Fibroblast of the aortic adventitia (primary cell): ENCODE measurements around the gene FN1. TPM values are rescaled to one million over a fixed set of nuclear protein-coding genes. Genes with fewer than 3 reads are reported as not detected.

Experiments used
- DNase-seq: peaks from one replicate; pipeline ENCODE4 v3.0.0-alpha.2; 2010; ENCODE audit warnings: low read depth
- H3K4me3 ChIP-seq: 2 replicates; pipeline ENCODE4 v1.5.1; 2011; ENCODE audit warnings: low read depth, mild to moderate bottlenecking, control low read depth, low read length, moderate library complexity
- total RNA-seq: library from RNA; depleted of rRNA; stranded (reverse); fragments of >200 nt; gene quantifications from 2 replicates; pipeline ENCODE4 v1.2.3, GENCODE V29; 2012; ENCODE audit warnings: low replicate concordance
- TF ChIP-seq, protein P1 (sequence below): IDR thresholded peaks from 2 replicates; pipeline ENCODE4 v1.5.1; 2011; ENCODE audit warnings: mild to moderate bottlenecking, low read length, control low read depth, inconsistent platforms; ENCODE audit not compliant: insufficient read depth

FN1 gene
- total RNA-seq, 1 donor: 7,235 TPM

DNA sequence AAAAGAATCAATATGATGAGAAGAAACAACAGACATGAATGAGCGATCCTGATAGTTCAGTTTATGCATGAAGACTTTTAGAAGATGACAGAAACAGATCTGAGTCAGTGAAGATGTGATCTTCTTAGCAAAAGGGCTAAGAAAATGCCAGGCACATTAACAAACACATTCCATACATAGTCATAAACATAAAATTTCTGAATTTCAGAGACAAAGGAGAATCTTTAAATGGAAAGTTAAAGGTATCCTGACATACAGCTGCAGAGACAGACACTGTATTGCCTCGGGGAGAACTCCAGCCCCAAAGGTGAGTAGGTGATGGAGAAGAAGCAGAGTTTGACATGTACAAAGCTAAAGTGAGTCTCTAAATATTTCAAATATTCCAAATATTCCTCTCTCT lies 40.6 kb upstream of the FN1 start:
- DNase-seq: peak; percentile 14
- H3K4me3 ChIP-seq: no peak overlapping the region
- TF ChIP-seq, protein P1, sequence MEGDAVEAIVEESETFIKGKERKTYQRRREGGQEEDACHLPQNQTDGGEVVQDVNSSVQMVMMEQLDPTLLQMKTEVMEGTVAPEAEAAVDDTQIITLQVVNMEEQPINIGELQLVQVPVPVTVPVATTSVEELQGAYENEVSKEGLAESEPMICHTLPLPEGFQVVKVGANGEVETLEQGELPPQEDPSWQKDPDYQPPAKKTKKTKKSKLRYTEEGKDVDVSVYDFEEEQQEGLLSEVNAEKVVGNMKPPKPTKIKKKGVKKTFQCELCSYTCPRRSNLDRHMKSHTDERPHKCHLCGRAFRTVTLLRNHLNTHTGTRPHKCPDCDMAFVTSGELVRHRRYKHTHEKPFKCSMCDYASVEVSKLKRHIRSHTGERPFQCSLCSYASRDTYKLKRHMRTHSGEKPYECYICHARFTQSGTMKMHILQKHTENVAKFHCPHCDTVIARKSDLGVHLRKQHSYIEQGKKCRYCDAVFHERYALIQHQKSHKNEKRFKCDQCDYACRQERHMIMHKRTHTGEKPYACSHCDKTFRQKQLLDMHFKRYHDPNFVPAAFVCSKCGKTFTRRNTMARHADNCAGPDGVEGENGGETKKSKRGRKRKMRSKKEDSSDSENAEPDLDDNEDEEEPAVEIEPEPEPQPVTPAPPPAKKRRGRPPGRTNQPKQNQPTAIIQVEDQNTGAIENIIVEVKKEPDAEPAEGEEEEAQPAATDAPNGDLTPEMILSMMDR: no peak

DNA sequence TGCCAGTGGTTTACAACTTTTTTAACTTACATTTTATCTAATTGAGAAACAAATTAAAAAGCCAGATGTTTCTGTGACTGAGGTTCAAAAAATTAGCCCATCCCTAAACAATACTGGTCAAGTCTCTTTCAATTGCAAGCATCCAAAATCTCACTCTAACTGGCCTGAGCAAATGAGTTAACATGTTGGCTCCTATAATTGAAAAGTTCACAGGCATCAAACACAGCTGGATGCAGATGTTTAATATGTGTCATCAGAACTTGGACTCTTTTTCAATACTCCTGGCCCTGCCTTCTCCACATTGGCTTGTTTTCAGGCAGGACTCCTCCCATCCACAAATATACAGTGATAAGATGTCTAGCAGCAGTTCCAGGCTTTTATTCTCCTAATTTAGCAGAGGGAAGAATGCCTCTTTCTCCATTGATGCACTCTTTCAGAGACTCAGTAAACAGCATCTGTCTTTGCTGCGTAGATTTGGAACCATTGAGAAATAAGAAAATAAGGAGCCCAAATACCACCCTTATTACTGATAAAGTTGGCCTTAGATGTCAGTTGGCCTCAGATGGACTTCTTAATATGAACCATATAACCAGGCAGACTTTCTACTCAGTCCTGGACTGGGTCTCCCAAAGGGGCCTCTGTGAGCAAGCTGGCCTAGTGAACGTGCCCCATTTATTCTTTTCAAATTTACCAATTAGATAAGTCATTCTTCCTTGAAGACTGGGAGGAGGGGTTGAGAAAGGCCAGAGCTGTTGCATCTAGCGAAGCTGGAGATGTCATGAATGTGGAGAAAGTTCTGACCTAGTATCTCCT lies 30.4 kb upstream of the FN1 start:
- DNase-seq: peak; percentile 96
- H3K4me3 ChIP-seq: no peak overlapping the region
- TF ChIP-seq, protein P1: no peak

DNA sequence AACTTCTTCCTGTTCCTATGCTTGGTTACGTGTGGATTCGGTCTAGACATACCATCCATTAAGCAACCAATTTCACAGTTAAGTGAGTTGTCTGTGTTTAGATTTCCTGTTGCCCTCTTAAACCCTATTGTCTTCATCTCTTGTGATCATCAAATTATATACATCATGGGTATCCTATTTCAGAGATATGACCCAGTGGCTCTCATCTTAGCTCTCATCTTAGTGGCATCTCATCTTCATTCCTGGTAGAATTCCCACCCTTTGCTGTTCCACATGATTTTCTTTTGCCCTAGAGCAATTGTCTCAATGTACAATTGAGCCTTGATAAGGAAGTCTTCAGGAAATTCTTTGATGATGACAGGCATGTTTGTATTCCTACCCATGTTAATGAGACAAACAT lies 29.4 kb upstream of the FN1 start:
- DNase-seq: peak; percentile 47
- no peak overlapping the region for H3K4me3 ChIP-seq
- TF ChIP-seq, protein P1: no peak

DNA sequence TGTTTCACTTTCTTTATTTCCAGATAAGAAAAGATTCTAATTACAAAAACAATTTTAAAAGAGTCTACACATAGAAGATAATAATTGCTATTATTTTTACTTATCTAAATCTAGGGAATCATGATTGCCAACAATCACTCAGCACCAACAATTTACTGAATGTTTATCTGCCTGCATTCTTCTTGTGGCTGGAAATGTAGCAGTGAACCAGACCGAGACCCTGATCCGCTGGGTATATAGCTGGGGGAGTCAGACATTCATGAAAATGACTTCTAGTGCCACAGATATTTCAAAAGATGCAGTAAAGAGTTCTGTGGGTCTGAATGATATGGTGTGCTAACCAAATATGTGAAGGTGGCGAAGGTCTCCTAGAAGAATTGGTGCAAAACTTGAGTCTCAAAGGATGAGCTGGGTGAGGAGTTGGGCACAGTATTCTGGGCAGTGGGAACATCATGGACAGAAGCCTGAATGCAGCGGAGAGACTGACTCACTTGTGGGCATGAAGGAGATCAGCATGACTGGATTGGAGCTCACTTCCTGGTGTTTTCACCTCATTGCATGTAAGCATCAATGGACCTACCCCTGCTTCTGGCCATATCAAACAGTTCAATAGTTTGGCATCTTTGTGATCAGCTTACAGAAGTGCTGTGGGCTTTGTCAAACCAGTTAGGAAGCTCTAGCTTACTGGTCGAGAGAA lies 26.1 kb upstream of the FN1 start:
- TF ChIP-seq, protein P1: no peak
- H3K4me3 ChIP-seq: no peak overlapping the region
- peak; percentile 57 for DNase-seq

DNA sequence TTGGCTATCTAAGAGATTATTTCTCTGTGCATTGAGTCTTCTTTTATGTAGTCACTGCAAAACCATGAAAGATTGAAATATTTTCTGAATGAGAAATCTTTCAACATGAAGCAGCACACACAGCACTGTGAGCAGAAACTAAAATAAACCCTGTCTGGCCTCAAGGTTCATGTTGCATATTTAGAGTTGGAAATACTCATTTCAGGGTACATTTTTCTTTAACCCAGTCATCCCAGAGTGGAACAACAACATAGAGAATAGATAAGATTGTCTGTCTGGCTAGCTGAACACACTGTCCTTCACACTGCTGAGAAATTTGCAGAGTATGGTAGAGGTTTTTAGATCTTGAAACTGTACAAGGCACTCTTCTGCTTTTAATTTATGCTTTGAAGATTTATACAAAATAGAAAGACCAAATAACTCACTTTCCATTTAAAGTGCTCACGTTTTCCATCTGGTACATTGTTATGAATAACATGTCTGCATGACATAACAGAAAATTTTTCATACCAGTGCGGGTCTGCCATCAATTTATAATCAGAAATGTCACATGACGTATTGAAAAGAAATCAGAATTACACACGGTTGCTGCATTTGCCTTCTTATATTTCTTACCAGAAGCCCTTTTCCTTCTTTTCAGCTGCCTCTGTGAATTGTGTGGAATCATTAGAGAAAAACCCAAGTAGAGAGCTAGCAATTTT lies 25.0 kb upstream of the FN1 start:
- TF ChIP-seq, protein P1: no peak
- peak; percentile 95 for DNase-seq
- no peak overlapping the region for H3K4me3 ChIP-seq

DNA sequence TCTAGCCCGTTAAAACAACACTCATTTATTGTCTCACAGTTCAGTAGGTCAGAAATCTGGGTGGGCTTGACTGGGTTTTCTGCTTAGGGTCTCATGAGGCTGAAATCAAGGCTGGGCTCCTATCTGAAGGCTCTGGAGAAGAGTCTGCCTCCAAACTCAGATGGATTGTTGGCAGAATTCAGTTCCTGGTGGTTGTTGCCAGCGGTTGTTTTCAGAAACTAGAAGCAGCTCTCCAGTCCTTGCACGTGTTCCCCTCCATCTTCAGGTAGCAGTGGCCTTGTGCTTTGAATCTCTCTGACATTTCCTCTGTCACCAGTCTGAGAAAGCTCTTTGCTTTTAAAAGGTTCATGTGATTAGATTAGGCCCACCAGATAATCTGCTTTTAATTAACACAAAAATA lies 20.1 kb upstream of the FN1 start:
- DNase-seq: peak; percentile 47
- H3K4me3 ChIP-seq: no peak overlapping the region
- TF ChIP-seq, protein P1: no peak
